Cardiac muscle cell (in vitro differentiated cells and primary cell): ENCODE measurements around the gene ABCA8. TPM values are rescaled to one million over a fixed set of nuclear protein-coding genes. Genes with fewer than 3 reads are reported as not detected.
"Not testable (repeated sequence)": the region's sequence is repeated elsewhere in the genome, so short reads cannot be mapped to it uniquely, and the experiment has no call there.

Experiments used
- DNase-seq, 2 donors: peaks; one replicate each; pipeline versions ENCODE4 v3.0.0 to v3.0.0-alpha.2; 2010 to 2017; ENCODE audit warnings: low read depth in 1 of 2, low spot score in 1 of 2
- H3K27ac ChIP-seq: fragments of 200-600 bp; sonication (generic); 2 replicates; pipeline ENCODE4 v1.5.1; 2016
- H3K27me3 ChIP-seq: fragments of 200-600 bp; sonication (generic); 2 replicates; pipeline ENCODE4 v1.6.0; 2016; ENCODE audit warnings: control low read depth
- H3K36me3 ChIP-seq: fragments of 200-600 bp; sonication (generic); 2 replicates; pipeline ENCODE4 v1.5.1; 2016; ENCODE audit warnings: control low read depth
- H3K4me1 ChIP-seq: fragments of 200-600 bp; sonication (generic); 2 replicates; pipeline ENCODE4 v1.8.1; 2017; ENCODE audit warnings: low read depth, mild to moderate bottlenecking, mixed run types
- H3K4me3 ChIP-seq: fragments of 200-600 bp; sonication (generic); 2 replicates; pipeline ENCODE4 v1.5.1; 2016; ENCODE audit warnings: mild to moderate bottlenecking
- H3K9me3 ChIP-seq: fragments of 200-600 bp; sonication (generic); 2 replicates; pipeline ENCODE4 v1.5.1; 2017; ENCODE audit warnings: low read depth, mild to moderate bottlenecking, control low read depth
- polyA plus RNA-seq: library from polyadenylated mRNA; unstranded; fragments of >200 nt; fragmentation: Nextera tagmentation; extraction: Ambion mirVana; gene quantifications from 2 replicates; pipeline ENCODE4 v1.2.1, GENCODE V29; 2016
- total RNA-seq: library from RNA; depleted of rRNA; stranded (reverse); fragments of >200 nt; gene quantifications from 2 replicates; pipeline ENCODE4 v1.2.3, GENCODE V29; 2016
- TF ChIP-seq, protein P1 (sequence below): IDR thresholded peaks from 2 replicates; pipeline ENCODE4 v1.5.1; 2012; ENCODE audit warnings: low read depth, mild to moderate bottlenecking, low read length

ABCA8 gene
- total and polyA plus RNA-seq, 2 experiments from 2014 or later = 10.1 to 10.8 TPM

DNA sequence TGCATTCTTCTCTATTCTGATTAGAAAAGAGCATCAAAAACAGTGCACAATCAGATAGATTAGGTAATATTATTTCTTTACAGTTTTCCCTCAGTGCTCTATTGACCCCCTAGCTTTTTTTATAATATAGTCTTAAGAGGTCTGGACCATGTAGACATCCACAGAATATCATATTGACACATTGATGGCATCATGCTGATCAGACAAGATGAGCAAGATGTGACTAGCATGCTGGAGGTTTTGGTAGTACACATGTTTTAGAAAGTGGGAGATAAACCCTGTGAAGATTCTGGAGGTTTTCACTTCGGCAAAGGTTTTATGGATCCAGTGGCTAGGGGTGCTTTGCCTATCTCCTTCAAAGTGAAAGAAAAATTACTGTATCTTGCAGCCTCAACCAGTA, 2.8 kb upstream of the ABCA8 start:
- Histone ChIP-seq H3K27ac (no peak overlapping the region), H3K4me3 (no peak overlapping the region), H3K9me3 (no peaks in the 10 kb centered on the region), H3K27me3 (no peaks in the 10 kb centered on the region), H3K36me3 (no peaks in the 10 kb centered on the region), H3K4me1 (peaks cover 13% of the 10 kb centered on the region)
- DNase-seq = no peak
- TF ChIP-seq, protein P1, sequence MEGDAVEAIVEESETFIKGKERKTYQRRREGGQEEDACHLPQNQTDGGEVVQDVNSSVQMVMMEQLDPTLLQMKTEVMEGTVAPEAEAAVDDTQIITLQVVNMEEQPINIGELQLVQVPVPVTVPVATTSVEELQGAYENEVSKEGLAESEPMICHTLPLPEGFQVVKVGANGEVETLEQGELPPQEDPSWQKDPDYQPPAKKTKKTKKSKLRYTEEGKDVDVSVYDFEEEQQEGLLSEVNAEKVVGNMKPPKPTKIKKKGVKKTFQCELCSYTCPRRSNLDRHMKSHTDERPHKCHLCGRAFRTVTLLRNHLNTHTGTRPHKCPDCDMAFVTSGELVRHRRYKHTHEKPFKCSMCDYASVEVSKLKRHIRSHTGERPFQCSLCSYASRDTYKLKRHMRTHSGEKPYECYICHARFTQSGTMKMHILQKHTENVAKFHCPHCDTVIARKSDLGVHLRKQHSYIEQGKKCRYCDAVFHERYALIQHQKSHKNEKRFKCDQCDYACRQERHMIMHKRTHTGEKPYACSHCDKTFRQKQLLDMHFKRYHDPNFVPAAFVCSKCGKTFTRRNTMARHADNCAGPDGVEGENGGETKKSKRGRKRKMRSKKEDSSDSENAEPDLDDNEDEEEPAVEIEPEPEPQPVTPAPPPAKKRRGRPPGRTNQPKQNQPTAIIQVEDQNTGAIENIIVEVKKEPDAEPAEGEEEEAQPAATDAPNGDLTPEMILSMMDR = no peak

DNA sequence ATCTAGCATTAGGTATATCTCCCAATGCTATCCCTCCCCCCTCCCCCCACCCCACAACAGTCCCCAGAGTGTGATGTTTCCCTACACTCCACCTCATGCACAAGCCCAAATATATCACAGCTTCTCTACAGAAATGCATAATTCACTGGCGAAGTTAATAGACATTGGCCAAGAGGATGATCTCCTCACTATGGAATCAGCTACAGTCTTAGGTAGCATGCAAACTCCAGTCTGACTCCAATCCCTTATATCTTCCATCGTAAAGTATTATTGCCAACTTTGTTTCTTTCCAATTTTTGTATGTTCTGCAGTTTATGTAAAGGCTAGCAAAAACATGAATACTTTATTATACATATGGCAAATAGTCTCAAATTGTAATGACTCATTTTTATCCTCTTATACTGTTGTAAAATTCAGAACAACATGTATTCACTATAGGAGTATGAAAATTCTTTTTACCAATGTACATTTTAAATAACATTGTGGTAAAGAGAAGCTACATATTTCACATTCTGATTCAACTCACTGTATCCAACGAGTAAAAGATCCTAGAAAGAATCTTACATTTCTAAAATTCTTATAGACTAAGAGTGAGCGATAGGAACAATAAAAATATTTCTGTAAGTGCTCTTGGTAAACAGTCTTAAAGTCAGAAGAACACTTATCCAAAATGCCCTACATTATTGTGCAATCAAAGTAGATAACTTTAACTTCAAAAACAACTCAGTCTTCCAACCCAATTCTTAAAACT, 871 bp downstream of the ABCA8 start:
- H3K4me1 ChIP-seq = peaks cover 13% of the 10 kb centered on the region
- peak overlapping the region; percentile 44 for H3K27ac ChIP-seq
- H3K27me3 ChIP-seq = no peaks in the 10 kb centered on the region
- H3K36me3 ChIP-seq = no peaks in the 10 kb centered on the region
- peak overlapping the region; percentile 23 for H3K4me3 ChIP-seq
- TF ChIP-seq, protein P1 = no peak
- peak in 1 of 2 donors; percentile 49 for DNase-seq
- no peaks in the 10 kb centered on the region for H3K9me3 ChIP-seq

DNA sequence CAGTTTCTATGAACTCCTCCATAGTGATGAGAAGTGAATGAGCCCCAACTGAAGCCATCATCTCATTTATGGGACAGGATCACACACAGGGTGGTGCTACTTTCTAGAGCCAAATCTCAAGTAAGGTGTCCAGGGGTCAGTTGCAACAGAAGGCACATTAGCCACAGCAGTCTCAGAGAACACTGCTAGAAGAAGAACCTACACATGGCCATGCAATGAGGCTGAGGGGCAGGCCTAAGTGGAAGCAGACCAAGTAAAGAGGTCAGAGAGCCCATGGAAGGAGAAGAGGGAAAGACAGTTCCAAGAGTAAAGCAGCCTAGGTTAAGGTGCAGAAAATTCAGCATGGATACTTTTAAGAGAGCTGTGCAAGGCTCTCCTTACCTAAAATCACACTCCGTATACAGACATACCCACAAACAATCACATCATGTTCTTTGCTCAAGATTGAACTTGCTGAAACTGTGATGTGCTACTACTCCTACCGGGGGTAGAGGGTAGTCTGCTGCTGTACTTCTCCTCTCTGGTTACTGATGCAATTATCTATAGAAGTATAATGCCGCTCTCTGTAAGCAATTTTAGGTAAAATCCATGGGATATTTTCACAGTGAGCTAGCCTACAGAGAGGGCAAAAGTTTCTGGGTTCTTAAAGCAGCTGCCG, 1.7 kb downstream of the ABCA8 start:
- DNase-seq = peak in 1 of 2 donors; percentile 23
- Histone ChIP-seq H3K27me3 (no peaks in the 10 kb centered on the region), H3K27ac (no peak overlapping the region), H3K9me3 (no peaks in the 10 kb centered on the region), H3K4me1 (peaks cover 13% of the 10 kb centered on the region), H3K36me3 (no peaks in the 10 kb centered on the region), H3K4me3 (no peak overlapping the region)
- TF ChIP-seq, protein P1 = no peak

DNA sequence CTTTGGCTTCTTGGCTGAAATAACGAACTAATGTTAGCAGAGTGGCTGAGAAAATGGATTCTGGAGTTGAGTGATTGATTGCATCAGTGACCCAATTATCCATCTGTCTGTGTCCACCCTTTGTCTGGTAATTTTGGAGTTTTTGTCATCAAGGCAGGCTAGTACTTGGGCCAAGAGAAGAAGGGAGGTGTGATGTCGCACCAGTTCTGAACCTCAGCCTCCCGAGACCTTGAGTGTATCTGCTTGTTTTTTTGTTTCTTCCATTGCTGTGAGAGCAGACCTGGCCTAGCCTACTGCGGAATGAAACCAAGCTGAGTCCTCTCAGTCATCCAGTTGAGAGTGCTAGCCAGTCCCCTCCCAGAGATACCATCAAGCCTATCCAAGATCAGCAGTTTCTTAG, 4.5 kb downstream of the ABCA8 start:
- no peak overlapping the region for H3K4me3 ChIP-seq
- H3K36me3 ChIP-seq = no peaks in the 10 kb centered on the region
- TF ChIP-seq, protein P1 = no peak
- H3K27me3 ChIP-seq = no peaks in the 10 kb centered on the region
- DNase-seq = no peak
- no peaks in the 10 kb centered on the region for H3K9me3 ChIP-seq
- no peak overlapping the region for H3K27ac ChIP-seq
- peaks cover 10% of the 10 kb centered on the region for H3K4me1 ChIP-seq

DNA sequence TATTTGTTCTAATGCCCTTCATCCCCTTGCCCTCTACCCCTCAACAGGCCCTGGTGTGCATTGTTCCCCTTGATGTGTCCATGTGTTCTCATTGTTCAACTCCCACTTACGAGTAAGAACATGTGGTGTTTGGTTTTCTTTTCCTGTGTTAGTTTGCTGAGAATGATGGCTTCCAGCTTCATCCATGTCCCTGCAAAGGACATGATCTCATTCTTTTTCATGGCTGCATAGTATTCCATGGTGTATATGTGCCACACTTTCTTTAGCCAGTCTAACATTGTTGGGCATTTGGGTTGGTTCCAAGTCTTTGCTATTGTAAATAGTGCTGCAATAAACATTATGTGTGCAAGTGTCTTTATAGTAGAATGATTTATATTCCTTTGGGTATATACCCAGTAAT, 7.3 kb downstream of the ABCA8 start:
- H3K36me3 ChIP-seq = not testable (repeated sequence)

DNA sequence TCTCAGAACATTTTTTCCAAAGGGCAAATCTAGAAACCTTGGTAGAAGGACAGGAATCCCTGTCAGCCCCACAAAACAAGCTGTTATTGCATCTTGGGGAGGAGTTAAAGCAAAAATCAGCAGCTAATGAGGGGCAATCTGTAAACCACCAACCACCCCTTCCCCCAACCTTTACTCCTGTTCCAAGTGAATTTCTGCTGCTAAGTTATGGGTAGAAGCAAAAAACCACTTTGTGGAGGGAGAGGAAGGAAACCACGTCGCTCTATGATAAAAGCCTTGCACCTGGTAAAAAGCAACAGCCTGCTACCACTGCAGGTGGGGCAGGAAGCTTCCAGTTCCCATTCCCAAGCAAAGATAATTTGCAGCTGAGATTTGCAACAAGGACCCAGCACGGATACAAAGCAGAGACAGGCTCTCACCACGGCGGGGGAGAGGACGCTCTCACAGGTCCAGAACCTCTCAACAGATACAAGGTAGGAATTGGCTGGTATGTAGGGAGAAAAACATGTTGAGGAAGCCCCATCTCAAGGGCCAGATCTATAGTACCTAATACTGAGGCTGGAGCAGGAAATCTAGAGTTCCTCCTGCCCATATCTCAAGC, 10.7 kb downstream of the ABCA8 start:
- DNase-seq = no peak
- Histone ChIP-seq H3K27ac (peak overlapping the region; percentile 43), H3K4me3 (no peak overlapping the region), H3K27me3 (no peaks in the 10 kb centered on the region), H3K4me1 (no peaks in the 10 kb centered on the region), H3K9me3 (no peaks in the 10 kb centered on the region), H3K36me3 (no peaks in the 10 kb centered on the region)
- TF ChIP-seq, protein P1 = no peak

More for the DNA sequence above, 7.3 kb downstream of the ABCA8 start:
- DNase-seq, H3K9me3 ChIP-seq, H3K4me3 ChIP-seq, H3K4me1 ChIP-seq, H3K27ac ChIP-seq, H3K27me3 ChIP-seq: not testable (repeated sequence)

DNA sequence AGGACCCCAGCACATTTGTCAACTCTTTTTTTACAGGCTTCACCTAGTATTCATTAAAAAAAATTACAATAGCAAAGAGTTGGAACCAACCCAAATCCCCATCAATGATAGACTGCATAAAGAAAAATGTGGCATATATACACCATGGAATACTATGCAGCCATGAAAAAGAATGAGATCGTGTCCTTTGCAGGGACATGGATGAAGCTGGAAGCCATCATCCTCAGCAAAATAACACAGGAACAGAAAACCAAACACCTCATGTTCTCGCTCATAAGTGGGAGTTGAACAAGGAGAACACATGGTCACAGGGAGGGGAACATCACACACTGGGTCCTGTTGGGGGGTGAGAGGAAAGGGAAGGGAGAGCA, 11.4 kb downstream of the ABCA8 start:
- H3K36me3 ChIP-seq, H3K9me3 ChIP-seq, H3K27me3 ChIP-seq, H3K4me1 ChIP-seq, H3K27ac ChIP-seq, H3K4me3 ChIP-seq, DNase-seq: not testable (repeated sequence)
